Hepatic stellate cell (primary cell): ENCODE measurements around the gene SUSD5.
A peak's percentile ranks its signal among the peaks of the same experiment; 100 is the strongest.

ENCODE experiments used
- DNase-seq: peaks from one replicate; pipeline ENCODE4 v3.0.0; 2011; ENCODE audit warnings: low spot score

The SUSD5 gene

DNA sequence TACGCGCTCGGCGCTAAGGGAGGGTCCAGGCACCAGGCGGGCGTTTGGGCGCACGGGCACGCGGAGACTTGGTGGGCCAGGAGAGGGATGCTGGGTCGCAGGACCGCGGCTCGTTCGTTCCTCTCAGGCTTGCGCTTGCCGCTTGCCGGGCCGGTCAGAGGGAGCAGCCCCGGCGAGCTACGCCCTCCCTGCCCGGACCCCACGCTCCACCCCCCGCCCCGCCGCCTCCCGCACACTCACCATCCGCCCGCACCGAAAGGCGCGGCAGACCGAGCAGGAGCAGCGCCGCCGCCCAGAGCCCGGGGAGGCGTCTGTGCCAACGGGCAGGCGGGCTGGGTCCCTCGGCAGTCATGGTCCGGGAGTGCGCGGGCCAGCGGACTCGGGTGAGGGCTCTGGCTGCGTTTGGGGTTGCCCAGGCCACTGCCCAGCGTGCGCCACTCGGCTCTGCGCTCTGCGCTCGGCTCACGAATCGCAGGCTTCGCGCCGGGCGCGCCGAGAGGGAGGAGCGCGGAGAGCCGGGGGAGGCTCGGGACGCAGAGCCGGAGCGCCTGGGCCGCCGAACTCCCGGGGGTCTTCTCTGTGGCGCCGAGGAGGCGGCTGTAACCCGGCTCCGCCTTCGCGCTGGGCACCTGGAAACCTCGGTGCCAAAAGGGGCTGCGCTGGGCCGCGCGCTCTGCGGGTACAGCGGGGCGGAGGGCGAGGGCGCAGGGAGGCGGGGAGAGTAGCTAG lies at the start of gene SUSD5:
SUSD5 (minus strand) TSS at position 365 of the 729 bp plus-strand sequence; CDS start at position 352, 13 bp downstream.
- peak; percentile 33 for DNase-seq

DNA sequence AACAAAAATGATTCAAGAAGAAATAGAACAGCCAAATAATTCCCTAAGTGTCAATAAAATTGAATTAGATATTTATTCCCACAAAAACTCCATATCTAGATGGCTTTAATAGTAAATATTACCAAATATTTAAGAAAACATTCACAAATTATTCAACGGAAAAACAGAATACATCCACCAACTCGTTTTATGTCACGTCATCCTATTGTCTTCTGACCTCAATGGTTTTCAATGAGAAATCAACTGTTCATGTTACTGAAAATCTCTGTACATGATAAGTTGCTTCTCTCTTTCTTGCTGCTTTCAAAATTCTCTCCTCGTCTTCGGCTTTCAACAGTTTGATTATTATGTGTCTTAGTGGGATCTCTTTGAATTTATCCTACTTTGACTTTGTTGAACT lies 41.5 kb upstream of the SUSD5 start:
- no peak for DNase-seq

DNA sequence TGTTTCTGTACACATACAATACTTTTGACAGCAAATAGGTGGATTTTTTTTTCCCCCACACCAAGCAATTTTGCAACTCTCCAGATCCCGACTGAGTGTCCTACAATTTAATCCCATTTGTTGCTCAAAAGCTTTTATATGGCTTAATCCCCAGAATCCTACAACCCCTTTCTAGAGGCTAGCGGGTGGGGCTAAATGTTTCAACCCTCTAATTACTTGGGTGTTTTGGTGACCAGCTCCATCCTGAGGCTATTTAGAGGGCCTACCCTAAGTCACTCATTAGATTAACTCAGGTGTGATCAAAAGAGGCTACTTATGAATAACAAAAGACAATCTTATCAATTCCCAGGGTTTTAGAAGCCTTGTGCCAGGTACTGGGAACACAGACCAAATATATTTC lies 37.6 kb upstream of the SUSD5 start:
- no peak for DNase-seq

DNA sequence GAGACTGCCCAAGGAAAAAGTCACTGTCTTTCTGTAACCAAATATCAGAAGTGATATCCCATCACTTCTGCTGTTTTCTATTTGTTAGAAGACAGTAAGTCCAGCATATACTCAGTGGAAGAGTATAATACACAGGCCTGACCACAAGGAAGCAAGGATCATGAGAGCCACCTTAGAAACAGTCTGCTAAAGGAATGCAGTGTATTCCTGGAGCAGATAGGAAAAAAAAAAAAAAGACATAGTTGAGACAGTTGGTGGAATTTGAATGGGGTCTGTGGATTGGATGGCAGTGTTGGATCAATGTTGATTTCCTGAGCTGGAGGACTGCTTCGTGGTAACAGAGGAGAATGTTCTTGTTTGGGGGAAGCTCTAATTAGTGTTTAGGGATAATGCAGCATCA lies 32.1 kb upstream of the SUSD5 start:
- DNase-seq, result peak; percentile 19

DNA sequence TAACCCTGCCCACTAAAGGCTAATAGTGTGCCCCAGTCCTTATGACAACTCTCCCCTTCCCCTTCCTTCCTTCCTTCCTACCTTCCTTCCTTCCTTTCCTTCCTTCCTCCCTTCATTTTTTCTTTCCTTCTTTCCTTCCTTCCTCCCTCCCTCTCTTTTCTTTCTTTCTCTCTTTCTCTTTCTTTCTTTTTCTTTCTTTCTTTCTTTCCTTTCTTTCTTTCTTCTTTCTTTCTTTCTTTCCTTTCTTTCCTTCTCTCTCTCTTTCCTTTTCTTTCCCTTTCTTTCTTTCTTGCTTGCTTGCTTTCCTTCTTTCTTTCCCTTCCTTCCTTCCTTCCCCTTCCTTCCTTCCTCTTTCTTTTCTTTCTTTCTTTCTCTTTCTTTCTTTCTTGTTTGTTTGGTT lies 28.2 kb upstream of the SUSD5 start:
- DNase-seq, result no peak

DNA sequence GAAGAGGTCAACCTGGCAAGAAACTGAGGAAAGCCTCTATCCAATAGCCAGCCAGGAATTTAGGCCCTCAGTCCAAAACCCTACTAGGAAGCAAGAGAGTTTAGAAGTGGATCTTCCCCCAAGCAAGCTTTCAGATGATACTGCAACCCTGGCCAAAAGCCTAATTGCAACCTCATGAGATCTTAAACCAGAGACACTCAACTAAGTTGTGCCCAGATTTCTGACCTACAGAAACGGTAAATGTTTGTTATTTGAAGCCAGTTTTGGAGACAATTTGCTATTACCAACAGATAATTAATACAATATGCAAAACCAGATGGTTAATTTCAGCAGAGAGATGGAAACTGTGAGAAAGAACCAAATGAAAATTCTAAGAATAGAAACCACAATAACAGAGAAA lies 21.7 kb upstream of the SUSD5 start:
- no peak for DNase-seq

DNA sequence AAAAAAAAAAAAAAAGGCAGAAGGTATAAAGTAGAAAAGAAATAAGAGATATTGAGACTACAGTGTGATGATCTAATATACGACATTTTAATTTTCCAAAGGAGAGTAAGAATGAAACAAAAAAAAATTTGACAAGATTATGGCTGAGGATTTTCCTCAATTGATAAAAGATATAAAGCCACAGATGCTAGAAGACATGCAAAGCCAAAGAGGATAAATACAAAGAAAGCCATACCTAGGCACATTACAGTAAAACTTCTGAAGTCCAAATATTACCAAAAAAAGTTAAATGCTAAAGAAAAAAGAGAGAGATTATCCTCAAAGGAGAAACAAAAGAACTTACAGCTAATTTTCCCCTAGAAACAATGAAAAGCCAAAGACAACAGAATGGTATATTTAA lies 20.3 kb upstream of the SUSD5 start:
- no peak for DNase-seq

DNA sequence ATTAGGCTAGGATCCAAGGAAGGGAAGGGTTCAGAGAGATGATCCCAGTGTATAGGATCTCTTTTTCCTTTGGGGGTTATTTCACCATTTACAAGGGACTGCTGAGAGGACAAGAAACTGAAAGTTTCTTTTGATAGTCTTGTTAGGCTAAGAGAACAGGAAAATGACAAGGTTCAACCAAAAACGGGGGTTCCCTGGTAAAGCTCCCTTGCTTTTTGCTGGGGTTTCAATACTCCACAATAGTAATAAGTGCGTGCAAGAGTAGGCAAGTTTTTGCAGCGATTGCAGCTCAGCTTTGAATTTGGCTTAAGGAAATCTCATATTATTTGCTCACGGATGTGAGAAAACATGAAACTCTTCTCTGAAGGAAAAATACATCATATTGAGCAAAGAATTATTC lies 18.8 kb upstream of the SUSD5 start:
- DNase-seq, result no peak

DNA sequence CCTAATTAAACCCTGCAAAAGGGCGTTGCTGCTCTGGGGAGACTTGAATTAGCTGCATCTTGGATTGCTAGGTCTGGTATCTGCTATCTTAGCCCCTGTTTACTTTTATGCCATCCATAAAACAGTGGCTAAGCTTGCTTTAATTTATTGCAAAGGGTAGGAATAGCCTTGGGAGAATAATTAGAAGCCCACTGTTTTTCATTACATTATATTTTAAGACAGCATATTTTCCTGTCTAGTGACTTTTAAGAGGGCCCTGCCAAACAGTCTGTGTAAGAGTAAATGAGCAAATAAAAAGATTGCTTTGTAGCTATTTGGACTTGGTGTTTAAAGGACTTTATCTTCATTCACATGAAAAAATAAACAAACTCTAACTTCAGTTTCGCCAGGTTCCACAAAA lies 17.4 kb upstream of the SUSD5 start:
- DNase-seq, result no peak

DNA sequence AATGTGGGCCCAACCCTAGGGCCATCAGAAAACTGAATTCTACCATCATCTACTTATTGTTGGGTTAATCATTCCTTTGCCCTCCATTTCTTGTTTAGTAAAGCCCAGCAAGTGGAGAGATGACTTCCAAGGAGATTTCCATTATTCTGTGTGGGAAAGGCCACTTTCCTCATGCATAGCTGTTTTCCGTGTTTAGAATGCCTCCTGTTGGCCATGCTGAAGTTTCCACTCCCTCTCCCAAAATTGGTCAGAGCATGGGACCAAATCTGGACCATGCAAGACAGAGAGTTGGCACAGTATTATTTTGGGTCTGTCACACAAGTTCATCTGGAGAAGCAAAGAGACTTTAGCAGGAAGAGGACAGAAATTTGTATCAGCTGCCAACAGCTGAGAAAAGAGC lies 15.3 kb upstream of the SUSD5 start:
- no peak for DNase-seq

DNA sequence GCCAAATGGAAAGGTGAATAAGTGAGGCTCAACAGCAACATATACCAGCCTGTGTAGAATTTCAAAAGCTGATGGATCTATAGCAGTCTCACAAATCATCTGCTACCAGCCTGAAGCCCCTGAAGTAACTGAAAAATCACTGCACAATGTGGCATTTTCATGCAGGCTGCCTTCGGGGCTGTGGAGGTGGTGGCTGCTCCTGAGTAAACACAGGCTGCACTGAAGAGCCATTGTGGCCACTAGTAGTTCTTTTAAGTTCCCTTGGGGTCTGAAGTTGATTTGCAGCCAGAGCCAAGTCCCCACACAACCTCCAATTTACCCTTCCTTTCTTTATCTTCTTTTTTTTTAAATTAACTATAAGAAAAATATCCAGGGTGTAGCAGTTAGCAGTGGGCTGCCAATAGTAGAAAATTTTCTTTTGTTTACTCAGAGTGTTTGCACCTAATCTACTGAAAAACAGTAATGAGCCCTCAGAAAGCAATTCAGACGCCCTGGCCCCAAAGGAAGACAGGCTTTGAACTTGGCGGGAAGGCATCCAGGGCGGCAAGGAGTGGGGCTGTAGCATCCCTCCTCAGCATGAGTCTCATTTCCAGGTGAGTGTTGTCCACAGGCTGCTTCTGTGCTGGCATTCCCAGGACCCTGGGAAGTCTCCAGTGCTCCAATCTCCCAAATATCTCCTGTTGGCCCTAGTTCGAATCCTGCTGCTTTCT lies 13.3 kb upstream of the SUSD5 start:
- no peak for DNase-seq

DNA sequence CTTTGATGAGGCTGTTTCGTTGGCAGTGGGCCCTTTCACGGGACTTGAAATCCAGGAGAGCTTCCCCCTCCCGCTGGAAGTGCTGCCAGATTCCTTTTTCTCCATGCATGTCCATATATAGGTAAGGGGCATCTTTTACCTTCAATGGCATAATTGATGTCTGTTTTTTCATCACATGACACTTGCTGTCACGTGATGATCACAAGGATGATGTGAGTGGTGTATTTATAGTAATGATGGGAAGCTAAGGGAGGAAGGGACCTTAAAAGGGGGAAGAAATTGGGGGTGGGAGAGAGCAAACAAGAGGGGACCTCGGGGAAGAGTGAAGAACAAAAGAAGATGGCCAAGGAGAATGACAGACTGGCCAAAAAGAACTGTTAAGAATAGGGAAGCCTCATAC lies 11.3 kb upstream of the SUSD5 start:
- no peak for DNase-seq

DNA sequence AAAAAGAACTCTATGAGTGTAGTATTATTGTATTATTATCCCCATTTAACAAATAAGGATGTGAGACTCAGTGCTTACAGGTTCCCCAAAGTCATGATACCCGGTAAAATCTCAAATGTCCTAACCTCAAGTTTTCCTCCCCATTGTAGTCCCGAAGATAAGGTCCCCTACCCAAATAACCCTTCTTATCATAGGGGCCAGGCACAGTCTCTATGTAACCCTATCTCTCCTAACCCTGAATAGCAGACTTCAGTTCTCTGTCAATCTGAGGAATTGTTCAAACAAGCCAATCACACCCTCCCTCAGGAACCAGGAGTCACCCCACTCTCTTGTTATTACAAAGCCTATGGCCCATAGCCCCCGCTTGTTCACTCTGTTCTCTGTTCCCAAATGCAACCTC lies 10.5 kb upstream of the SUSD5 start:
- DNase-seq, result no peak

DNA sequence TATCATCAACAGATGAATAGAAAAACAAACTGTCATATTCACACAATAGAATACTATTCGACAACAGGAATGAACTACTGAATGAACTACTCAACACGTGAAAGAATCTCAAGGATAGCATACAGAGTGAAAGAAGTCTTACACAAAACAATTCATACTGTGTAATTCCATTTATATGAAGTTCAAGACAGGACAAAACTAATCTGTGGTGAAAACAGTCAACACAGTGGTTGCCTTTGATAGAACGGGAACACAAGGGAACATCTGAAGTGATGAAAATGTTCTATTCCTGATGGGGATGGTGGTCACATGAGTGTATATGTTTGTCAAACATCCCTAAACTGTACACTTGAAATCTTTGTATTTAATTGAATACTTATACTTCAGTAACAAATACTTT lies 2.6 kb upstream of the SUSD5 start:
- DNase-seq, result no peak

DNA sequence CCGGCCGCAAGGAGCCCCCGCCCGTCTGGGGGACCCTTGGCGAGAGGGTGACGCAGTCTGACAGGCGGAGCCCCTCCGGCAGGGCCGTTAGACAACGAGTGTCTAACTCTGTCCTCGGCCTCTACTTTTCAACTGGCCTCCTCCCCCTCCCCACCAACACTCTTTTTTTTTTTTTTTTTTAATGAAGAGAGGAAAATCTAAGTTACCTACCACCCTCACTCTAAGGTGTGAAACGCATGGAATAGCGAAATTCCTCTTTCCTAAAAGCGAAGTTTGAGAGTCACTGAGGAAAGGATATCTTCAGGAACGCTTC lies 521 bp upstream of the SUSD5 start:
- DNase-seq, result no peak

DNA sequence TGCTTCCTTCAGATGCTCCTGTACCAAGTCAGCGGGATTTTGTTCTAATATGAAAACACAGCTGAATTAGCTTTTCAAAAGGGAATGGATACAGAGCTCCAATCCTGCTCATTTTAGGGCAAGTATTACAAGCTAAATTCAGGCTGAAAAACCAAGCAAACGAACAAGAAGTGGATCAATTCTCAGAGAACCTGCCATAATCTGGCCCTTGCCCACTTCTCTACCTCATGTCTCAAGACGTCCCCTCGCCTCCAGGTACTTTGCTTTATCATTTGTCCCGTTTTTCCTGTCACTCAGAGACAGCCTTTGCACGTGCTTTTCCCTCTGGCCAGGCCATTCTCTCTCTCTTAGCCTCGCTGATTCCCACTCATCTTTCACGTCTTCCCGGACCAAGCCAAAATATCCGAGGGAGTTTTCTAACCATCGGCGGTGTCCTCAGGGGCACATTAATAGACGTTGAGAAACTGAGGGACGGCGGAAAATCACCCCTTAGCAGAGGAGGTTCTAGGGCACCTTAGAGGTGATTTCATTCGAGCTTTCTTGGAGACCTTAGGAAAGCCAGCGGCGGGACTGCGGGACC lies 654 bp downstream of the SUSD5 start:
- DNase-seq, result peak; percentile 12

DNA sequence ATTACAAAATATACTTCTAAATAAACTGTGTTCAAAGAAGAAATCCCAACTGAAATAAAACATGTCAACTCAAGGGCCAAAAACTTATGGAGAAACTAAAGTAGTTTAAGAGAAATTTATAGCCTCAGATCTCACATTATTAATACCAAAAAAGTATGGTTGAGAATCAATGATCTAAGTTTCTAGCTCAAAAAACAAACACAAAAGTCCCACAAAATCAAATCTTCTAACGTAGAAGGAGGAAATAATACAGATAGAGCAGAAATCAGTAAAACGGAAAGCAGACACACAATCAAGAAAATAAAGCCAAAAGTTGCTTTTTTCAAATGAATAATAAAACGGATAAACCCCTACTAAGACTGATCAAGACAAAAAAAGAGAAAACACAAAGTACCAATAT lies 2.9 kb downstream of the SUSD5 start:
- no peak for DNase-seq

DNA sequence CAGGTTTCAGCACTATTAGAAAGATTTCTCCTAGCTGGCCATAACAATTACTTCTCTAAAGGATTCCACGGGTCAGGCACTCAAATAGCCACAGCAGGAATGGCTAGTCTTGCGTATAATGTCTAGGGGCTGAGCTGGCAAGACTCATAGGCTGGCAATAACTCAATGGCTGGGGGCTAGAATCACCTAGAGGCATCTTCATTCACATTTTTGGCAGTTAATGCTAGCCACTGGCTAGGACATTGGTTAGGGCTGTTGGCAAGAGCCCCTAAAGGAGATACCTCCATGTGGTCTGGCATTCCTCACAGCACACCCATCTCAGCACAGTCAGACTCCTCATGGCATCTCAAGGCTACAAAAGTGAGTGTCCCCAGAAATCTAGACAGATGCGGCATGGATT lies 6.2 kb downstream of the SUSD5 start:
- no peak for DNase-seq

DNA sequence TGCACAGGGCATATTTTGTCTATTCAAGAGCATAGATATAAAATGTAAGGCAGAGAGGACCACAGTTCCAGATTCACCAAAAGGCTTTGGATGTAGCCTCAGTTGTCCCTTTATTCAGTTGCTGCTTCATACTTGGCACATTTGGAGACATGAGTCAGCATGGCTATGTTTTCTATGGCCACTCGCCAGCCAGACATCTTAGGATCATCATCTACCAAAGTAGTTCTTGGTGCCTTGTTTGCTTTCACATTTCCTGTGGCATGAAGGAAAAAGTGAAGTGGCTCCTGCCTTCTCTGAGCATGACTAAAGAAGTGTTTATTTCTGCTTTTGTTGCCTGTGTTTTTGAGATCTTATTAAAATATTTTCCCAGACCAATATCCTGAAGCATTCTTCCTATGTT lies 7.2 kb downstream of the SUSD5 start:
- DNase-seq, result peak; percentile 54

DNA sequence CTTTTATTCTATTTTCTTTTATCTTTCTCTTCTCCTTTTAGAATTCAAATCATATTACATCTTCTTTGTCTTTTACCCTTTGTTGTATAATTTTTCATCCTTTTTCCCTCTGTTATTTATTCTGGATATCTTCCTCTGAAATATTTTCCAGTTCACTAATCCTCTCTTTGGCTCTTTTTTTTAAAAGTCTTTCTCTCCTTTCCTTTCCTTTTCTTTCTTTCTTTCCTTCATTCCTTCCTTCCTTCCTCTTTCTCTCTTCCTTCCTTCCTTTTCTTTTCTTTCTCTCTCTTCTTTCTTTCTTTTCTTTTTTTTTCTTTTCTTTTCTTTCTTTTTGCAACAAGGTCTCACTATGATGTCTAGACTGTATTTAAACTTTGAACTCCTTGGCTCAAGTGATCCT lies 9.3 kb downstream of the SUSD5 start:
- no peak for DNase-seq

DNA sequence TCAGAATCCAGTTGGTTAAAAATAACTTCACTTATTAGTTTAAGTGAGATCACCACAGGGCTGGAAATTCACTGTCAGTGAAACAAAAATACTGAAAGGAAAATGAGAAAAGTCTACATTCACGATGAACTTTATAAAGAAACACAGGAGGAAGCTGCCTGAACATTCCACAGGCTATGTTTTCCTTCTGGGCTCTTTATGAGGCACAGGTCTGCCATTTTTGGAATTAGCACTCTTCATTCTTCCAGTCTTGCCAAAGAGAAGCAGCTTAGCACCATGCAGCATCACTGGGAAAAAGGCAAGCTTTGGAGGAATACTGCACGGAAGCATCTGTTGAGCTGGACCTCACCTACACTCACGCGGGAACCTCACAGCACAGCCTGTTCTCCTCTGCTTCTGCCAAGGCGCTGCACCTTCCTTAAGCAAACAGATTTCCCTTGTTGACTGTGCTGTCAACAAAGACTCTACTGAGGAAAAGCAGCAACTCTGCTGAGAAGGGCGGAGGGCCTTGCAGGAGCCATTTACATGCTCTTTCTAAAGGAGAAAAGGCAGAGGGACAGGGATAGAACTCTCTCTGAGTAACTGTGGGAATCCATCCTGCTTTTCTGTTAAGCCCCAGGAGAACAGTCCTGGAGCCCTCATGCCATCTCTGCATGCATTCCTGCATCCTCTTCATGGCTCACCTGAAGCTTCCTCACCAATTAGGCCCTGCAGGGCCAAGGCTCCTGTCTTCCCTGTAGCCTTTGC lies 15.7 kb downstream of the SUSD5 start:
- peak; percentile 21 for DNase-seq

DNA sequence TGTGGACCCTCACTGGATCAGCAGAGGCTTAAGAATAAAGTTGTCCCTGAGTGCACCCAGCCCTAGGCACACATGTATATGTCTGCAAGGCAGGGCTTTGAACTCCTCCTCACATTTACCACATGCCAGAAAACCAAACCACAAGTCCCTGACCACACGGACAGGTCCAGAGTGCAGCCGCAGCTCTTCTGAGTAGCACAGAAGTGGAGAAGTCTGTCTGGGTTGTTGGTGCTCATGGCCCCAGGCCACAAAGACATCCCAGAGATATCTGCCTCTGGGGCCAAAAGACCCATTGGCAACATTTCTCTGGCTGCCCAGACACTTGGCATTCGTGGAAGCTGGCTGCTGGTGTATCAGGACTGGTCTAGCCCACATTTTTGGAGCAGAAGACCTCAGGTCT lies 17.4 kb downstream of the SUSD5 start:
- no peak for DNase-seq

DNA sequence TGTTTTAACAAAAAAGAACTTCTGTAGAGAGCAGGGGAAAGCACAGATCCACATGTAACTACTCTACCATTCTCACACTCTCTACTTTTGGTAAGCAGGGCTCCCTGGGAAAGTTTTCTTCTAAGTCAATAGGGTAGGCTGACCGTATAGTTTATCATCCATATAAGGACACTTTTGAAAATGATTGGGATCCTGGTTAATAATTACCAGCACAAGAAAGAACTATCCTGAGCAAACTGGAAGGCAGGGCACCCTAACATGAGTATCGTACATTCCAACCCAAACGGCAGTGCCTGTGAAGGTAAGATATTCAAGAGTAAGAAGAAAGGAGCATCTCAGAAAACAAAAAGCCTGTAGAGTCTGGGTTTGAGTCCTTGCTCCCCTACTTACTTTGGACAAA lies 22.1 kb downstream of the SUSD5 start:
- DNase-seq, result no peak
